GM21381 (cell line): ENCODE data around the gene SNX20.

Source experiments
- ATAC-seq: cut with Tn5 transposase; IDR thresholded peaks from one replicate; pipeline ENCODE4 v1.9.1; 2021; ENCODE audit warnings: mild to moderate bottlenecking, moderate library complexity; ENCODE audit not compliant: unreplicated experiment

The SNX20 gene

GRCh38 chr16:50664270-50664669, 16.8 kb downstream of the SNX20 start:
- ATAC-seq: no peak

GRCh38 chr16:50662306-50662940, 18.7 kb downstream of the SNX20 start:
- ATAC-seq: no peak

- ATAC-seq: no peak
Observed at GRCh38 chr16:50659806-50660205, 21.3 kb downstream of the SNX20 start.

GRCh38 chr16:50657241-50657640, 23.9 kb downstream of the SNX20 start:
- ATAC-seq: no peak

- ATAC-seq: no peak
Observed at GRCh38 chr16:50655558-50656055, 25.5 kb downstream of the SNX20 start.

GRCh38 chr16:50653633-50654519, 27.2 kb downstream of the SNX20 start:
- ATAC-seq: no peak

- no peak for ATAC-seq
Observed at GRCh38 chr16:50652836-50653425, 28.2 kb downstream of the SNX20 start.

GRCh38 chr16:50651835-50652438, 29.2 kb downstream of the SNX20 start:
- no peak for ATAC-seq

- no peak for ATAC-seq
Observed at GRCh38 chr16:50646345-50646744, 34.8 kb downstream of the SNX20 start.

GRCh38 chr16:50645563-50646220, 35.4 kb downstream of the SNX20 start:
- ATAC-seq: no peak

GRCh38 chr16:50644729-50645128, 36.4 kb downstream of the SNX20 start:
- ATAC-seq: no peak

GRCh38 chr16:50644245-50644644, 36.9 kb downstream of the SNX20 start:
- no peak for ATAC-seq

- ATAC-seq: no peak
Observed at GRCh38 chr16:50643192-50643591, 37.9 kb downstream of the SNX20 start.

GRCh38 chr16:50642349-50642748, 38.8 kb downstream of the SNX20 start:
- ATAC-seq: no peak

- ATAC-seq: no peak
Observed at GRCh38 chr16:50641818-50642187, 39.3 kb downstream of the SNX20 start.

- no peak for ATAC-seq
Observed at GRCh38 chr16:50640919-50641817, 39.9 kb downstream of the SNX20 start.

GRCh38 chr16:50640391-50640790, 40.7 kb downstream of the SNX20 start:
- no peak for ATAC-seq

GRCh38 chr16:50638816-50639670, 42.1 kb downstream of the SNX20 start:
- no peak for ATAC-seq
